ENCODE measurements around the gene OR14A16.

OR14A16 gene

GRCh38 chr1:247769603-247770002, 54.3 kb downstream of the OR14A16 start:
- no peak for DNase-seq (ENCODE audit: low read depth in 2 of 2, low spot score in 1 of 2)

All from stimulated activated CD8-positive, alpha-beta memory T cell treated with anti-CD3 and anti-CD28 coated beads, Interleukin-4, amount 100 ng/mL, for 4 hours (primary cell).